HCT116 (cell line): ENCODE measurements around the gene BZW2.

Source experiments
- EGR1 ChIP-seq: IDR thresholded peaks from 2 replicates; pipeline ENCODE4 v1.6.1; 2012; ENCODE audit warnings: low read depth
- POLR2A ChIP-seq: IDR thresholded peaks from 2 replicates; pipeline ENCODE4 v1.7.0; 2011; ENCODE audit warnings: borderline replicate concordance; ENCODE audit not compliant: insufficient read depth, insufficient read length; ENCODE audit errors: extremely low read depth
- TF ChIP-seq, protein P1 (sequence below), 3 experiments: fragments of 200-600 bp in 1 of 3; sonication (generic) in 1 of 3; IDR thresholded peaks in 2 of 3; conservative IDR thresholded peaks in 1 of 3; 2 replicates each; pipeline ENCODE4 v1.5.1; 2012 to 2017; ENCODE audit warnings: low read depth in 2 of 3, low read length in 2 of 3, antibody characterized with exemption in 1 of 3, borderline replicate concordance in 1 of 3, control low read depth in 1 of 3, mild to moderate bottlenecking in 1 of 3, mixed read lengths in 1 of 3, mixed run types in 1 of 3, moderate library complexity in 1 of 3; ENCODE audit not compliant: insufficient read depth in 1 of 3

DNA sequence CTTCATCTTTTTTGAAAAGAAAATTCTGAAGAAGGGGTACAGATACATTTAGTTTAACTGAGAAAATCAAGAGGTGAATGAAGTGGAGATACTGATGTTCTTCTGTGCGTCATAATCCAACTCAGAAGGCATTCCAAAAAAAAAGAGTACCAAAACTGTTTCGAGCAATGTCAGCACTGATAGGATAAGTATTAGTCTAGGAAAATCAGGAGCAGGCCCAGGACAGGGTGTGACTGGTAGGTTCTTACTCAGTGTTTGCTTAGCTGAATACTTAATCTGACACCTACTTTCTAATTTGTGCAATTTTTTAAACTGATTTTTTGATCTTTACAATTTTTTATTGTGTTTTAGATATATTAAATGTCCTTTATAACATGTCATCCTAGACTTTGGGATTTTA, 4.3 kb downstream of the BZW2 start:
- TF ChIP-seq, protein P1, sequence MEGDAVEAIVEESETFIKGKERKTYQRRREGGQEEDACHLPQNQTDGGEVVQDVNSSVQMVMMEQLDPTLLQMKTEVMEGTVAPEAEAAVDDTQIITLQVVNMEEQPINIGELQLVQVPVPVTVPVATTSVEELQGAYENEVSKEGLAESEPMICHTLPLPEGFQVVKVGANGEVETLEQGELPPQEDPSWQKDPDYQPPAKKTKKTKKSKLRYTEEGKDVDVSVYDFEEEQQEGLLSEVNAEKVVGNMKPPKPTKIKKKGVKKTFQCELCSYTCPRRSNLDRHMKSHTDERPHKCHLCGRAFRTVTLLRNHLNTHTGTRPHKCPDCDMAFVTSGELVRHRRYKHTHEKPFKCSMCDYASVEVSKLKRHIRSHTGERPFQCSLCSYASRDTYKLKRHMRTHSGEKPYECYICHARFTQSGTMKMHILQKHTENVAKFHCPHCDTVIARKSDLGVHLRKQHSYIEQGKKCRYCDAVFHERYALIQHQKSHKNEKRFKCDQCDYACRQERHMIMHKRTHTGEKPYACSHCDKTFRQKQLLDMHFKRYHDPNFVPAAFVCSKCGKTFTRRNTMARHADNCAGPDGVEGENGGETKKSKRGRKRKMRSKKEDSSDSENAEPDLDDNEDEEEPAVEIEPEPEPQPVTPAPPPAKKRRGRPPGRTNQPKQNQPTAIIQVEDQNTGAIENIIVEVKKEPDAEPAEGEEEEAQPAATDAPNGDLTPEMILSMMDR (IDR thresholded peaks at IDR 0.05 in 2 of 3, conservative IDR thresholded peaks at IDR 0.05 in 1 of 3; ENCODE audit: borderline replicate concordance in 1 of 3, insufficient read depth in 1 of 3, low read depth in 2 of 3, low read length in 2 of 3): no peak
- TF ChIP-seq EGR1 (no peak), POLR2A (no peak)
